ENCODE results near the gene ACTG2.

Gene ACTG2

GRCh38 chr2:73891276-73891901 is 1.4 kb upstream of the ACTG2 start:
- TF ChIP-seq CTCF (IDR thresholded peaks at IDR 0.05; ENCODE audit: low read depth, low read length), result no peak
- no peak overlapping the region for H3K4me3 ChIP-seq (ENCODE audit: low read depth, low read length)
- in situ Hi-C loops (cut with HindIII; ENCODE audit: low sequenced_read_pairs), result no loop called here
- no peak for DNase-seq (ENCODE audit: low read depth, low spot score)

GRCh38 chr2:73893764-73894474 is 1.1 kb downstream of the ACTG2 start:
- no peak for DNase-seq (ENCODE audit: low read depth, low spot score)
- H3K4me3 ChIP-seq (ENCODE audit: low read depth, low read length), result no peak overlapping the region
- no peak for TF ChIP-seq CTCF (IDR thresholded peaks at IDR 0.05; ENCODE audit: low read depth, low read length)
- in situ Hi-C loops (cut with HindIII; ENCODE audit: low sequenced_read_pairs), result no loop called here

GRCh38 chr2:73894475-73894850 is 1.7 kb downstream of the ACTG2 start:
- H3K4me3 ChIP-seq (ENCODE audit: low read depth, low read length), result no peak overlapping the region
- in situ Hi-C loops (cut with HindIII; ENCODE audit: low sequenced_read_pairs), result no loop called here
- no peak for DNase-seq (ENCODE audit: low read depth, low spot score)
- no peak for TF ChIP-seq CTCF (IDR thresholded peaks at IDR 0.05; ENCODE audit: low read depth, low read length)

- H3K4me3 ChIP-seq (ENCODE audit: low read depth, low read length), result no peak overlapping the region
- no peak for TF ChIP-seq CTCF (IDR thresholded peaks at IDR 0.05; ENCODE audit: low read depth, low read length)
- DNase-seq (ENCODE audit: low read depth, low spot score), result no peak
- in situ Hi-C loops (cut with HindIII; ENCODE audit: low sequenced_read_pairs), result no loop called here
These were observed 2.1 kb downstream of the ACTG2 start for GRCh38 chr2:73894877-73895276.

- in situ Hi-C loops (cut with HindIII; ENCODE audit: low sequenced_read_pairs), result no loop called here
- H3K4me3 ChIP-seq (ENCODE audit: low read depth, low read length), result no peak overlapping the region
- DNase-seq (ENCODE audit: low read depth, low spot score), result no peak
- no peak for TF ChIP-seq CTCF (IDR thresholded peaks at IDR 0.05; ENCODE audit: low read depth, low read length)
These were observed 2.7 kb downstream of the ACTG2 start for GRCh38 chr2:73895473-73895872.

GRCh38 chr2:73896362-73897239 is 3.8 kb downstream of the ACTG2 start:
- in situ Hi-C loops (cut with HindIII; ENCODE audit: low sequenced_read_pairs), result no loop called here
- DNase-seq (ENCODE audit: low read depth, low spot score), result peak; percentile 95
- TF ChIP-seq CTCF (IDR thresholded peaks at IDR 0.05; ENCODE audit: low read depth, low read length), result no peak
- no peak overlapping the region for H3K4me3 ChIP-seq (ENCODE audit: low read depth, low read length)

Measured in astrocyte of the spinal cord (primary cell).